22Rv1 (cell line): ENCODE data around the gene CELF4.

Experiments used
- ZFX ChIP-seq: fragments of 450-650 bp; IDR thresholded peaks from 2 replicates; pipeline ENCODE4 v1.6.1; 2017; ENCODE audit warnings: antibody characterized with exemption, borderline replicate concordance
- TF ChIP-seq, protein P1 (sequence below): fragments of 450-650 bp; IDR thresholded peaks from 2 replicates; pipeline ENCODE4 v1.5.1; 2017; ENCODE audit warnings: mild to moderate bottlenecking

- TF ChIP-seq, protein P1, sequence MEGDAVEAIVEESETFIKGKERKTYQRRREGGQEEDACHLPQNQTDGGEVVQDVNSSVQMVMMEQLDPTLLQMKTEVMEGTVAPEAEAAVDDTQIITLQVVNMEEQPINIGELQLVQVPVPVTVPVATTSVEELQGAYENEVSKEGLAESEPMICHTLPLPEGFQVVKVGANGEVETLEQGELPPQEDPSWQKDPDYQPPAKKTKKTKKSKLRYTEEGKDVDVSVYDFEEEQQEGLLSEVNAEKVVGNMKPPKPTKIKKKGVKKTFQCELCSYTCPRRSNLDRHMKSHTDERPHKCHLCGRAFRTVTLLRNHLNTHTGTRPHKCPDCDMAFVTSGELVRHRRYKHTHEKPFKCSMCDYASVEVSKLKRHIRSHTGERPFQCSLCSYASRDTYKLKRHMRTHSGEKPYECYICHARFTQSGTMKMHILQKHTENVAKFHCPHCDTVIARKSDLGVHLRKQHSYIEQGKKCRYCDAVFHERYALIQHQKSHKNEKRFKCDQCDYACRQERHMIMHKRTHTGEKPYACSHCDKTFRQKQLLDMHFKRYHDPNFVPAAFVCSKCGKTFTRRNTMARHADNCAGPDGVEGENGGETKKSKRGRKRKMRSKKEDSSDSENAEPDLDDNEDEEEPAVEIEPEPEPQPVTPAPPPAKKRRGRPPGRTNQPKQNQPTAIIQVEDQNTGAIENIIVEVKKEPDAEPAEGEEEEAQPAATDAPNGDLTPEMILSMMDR, result no peak
- TF ChIP-seq ZFX, result no peak
These were observed 26.9 kb downstream of the CELF4 start for GRCh38 chr18:37538526-37539205.
